ENCODE results near the gene ZNF497.
"Not testable (repeated sequence)": the region's sequence is repeated elsewhere in the genome, so short reads cannot be mapped to it uniquely, and the experiment has no call there.

ZNF497 gene

DNA sequence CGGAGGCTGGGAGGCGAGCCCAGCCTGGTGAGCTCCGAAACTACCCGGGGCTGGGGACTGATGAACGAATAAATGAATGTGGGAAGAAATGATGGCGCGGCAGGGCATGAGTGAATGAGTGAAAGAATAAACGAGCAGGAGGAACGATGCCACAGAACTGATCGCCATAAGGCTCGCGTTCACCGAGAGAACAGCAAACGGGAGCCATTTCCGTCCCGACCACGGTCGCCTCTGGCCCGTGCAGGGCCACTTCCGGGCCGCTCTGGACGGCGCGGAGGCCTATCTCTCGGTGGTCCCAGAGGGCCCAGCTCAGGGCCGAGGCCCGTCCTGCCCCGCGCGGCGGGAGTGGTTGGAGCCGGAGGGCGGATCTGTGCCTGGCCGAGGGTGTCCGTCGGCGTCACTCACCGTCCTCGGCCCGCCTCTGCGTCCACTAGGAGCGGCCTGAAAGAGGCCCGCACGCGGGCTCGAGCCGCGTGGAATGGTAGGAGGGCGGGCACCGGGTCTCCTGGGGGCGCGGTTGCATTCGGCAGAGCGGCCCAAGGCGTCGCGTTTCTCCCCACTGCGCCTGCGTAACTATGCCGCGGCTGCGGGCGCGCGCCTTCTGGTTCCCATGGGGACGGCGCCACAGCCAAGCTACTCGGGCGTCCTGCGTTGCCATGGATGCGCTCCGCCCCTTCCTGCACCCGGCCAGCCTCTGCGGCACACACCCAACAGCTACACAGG, at the start of gene ZNF497:
Gene ZNF497 (minus strand): TSS at position 480 of the 723 bp plus-strand sequence. CDS start 5,116 bp downstream, outside the sequence.
- in situ Hi-C loops (cut with MboI; ENCODE audit: low sequenced_read_pairs) = no loop called here

DNA sequence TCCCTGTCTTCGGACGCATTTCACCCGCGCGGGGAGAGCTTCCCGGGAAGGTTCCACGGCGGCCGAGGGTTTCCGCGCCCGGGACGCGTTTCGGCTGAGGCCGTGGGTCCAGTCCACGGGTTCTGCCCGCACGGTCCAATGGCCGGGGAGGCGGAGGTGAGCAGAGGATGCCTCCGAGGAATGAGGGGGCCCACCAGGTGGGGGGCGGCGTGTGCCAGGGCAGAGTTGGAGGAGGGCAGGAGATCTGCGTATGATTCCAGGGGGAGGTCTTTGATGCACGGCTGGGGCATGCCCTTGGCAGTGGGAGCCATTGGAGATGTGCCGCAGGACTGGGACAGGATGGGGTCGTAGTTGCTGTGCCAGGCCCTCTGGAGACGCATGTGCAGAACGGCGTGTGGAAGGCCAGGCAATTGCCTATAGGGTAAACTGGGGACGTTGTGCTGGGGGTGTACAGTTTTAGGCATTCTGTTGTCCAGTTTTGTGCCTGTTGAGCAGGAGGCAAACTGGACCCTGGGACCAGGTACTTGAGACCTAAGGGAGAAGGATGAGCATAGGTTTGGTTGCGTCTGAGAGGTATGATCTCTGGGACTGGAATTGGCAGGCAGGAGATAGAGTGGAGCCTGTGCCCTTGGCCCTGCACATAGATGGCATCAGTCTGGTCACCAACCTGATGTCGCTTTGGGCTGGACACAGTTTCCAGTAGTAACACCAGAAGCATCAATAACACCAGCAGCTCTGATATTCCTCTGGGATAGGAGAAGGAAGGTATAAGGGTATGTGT, 46.6 kb upstream of the ZNF497 start:
- in situ Hi-C loops (cut with MboI; ENCODE audit: low sequenced_read_pairs) = no loop called here

DNA sequence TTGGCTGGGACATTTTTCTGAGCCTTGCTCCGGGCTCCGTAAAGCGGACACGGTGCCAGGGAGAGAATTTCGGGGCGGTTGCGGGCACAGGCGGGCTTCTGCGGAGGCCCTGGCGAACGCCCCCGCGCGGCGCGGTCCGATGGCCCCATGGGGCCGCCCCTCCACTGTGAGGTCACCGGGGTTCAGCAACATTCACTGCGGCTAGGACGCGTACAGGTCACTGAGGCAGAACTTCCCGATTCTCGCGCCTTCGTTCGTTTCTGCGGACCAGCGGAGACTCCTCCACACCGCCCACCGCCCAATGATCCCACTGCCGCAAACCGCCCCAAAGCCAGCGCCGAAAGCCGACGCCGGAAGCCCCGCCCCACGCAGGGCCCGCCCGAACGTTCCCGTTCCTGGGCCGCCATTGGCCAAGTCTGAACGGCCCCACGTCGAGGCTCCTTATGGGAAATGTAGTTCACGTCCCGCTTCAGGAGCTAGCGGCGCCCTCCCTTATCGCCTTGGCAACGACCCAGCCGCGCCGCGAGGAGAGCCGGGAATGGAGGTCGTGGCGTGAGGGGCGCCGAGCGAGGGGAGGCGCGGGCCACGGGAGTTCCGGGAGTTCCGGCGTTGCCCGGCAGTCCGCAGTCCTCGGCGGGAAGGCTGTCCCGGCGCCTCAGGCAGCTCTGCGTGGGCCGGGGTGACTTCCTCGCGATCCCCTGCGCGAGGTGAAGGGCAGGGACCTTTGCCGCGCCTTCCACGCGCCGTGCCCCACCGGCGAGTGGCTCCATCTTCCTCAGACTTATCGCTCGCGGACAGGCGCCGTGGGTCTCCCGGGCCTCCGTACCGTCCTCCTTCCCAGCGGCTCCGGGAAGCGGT, 45.8 kb upstream of the ZNF497 start, which contains the start of gene ZNF584:
Gene ZNF584 (plus strand): TSS at position 498 of the 858 bp plus-strand sequence. CDS start 499 bp downstream, outside the sequence.
- in situ Hi-C loops (cut with MboI; ENCODE audit: low sequenced_read_pairs) = no loop called here

DNA sequence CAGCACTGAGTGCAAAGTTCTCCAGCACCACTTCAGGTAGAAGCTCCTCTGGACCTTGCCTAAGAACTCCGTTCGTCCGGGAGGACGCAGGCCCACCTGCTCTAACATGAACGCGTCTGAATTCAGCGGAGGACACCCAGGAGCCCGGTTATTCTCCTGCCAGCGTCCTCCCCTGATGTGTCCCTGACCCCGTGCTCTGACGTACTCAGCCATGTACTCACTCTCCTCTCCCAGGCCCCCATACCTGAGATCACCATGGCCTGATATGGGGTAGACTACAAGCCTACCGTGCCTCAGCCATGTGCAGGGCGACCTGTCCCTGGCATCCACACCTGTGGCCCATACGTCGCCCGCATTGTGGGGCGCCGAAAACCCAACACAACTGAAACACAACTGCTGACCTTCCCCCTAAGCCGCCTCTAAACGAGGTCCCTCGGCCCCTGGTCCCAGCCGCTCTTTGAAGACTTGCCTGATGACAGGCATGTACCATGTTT, 45.2 kb upstream of the ZNF497 start:
- in situ Hi-C loops (cut with MboI; ENCODE audit: low sequenced_read_pairs) = no loop called here

DNA sequence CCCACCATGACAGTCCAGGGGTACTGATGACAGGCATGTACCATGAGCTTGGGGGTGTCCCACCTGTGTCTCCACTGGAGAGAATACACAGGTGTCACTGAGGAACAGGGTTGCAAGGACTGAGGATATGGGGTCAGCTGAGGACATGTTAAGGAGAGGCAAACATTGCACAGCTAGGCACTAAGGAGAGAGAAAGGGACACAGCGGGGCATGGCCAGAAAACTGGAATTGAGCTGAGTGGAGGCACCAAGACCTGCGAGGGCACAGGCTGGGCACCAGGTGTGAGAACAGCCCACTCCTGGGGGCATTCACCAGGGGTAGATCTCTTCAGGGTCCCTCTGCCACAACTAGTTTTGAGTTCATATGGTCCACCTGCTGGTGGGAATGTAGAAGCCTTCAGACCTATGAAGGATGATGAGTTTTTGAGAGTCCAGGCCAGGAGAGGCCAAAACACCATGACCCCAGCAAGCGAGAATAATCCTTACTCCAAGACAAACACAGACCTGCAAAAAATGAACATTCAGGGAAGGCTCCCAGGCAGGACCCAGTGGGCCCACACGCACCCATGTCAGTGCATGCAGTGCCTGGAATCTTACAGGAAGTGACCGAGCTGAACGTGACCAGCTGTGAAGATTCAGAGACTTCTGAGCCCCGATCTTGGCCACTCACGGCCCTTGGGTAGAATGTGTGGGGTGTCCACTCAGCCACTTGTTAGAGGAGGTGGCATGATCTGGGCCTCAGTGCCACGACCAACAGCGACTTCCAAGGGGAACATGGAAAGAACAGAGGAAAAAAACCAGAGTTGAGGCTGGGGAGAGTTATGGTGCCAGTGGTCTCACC, 44.5 kb upstream of the ZNF497 start:
- in situ Hi-C loops (cut with MboI; ENCODE audit: low sequenced_read_pairs) = no loop called here

DNA sequence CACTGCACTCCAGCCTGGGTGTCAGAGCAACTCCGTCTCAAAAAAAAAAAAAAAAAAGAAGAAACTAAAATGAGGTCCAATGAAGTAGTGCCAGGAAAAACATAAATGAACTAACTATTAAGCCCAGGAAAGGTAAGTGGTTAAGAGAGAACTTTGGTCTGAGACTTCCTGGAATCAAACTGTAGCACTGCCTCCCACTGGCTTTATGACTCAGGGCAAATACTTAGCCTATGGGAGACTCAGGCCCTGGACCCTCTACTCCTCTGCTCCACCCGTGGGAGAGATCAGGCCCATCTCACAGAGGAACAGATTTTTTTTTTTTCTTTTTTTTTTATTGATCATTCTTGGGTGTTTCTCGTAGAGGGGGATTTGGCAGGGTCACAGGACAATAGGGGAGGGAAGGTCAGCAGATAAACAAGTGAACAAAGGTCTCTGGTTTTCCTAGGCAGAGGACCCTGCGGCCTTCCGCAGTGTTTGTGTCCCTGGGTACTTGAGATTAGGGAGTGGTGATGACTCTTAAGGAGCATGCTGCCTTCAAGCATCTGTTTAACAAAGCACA, 41.4 kb upstream of the ZNF497 start:
- in situ Hi-C loops (cut with MboI; ENCODE audit: low sequenced_read_pairs) = not testable (repeated sequence)

DNA sequence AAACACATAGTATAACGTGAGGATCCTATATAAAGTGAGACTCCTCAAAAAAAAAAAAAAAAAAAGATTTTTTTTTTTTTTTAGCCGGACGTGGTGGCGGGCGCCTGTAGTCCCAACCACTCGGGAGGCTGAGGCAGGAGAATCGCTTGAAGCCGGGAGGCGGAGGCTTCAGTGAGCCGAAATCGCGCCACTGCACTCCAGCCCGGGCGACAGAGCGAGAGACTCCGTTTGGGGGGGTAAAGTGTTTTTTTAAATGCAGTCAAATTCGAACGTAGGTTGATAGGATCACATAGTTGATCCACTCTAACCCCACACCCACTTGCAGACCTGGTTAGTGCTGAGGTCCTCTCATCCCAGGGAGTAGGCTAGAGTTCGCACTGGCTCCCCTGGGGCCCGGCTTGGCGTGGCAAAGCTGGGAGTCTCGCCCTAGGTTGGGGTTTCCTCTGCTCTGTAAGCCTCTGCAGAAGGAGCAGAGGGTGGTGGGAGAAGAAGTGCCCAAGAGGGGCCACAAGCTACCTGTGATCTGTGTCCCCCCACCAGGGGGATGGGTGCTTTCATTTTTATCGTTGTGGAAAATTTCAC, 39.4 kb upstream of the ZNF497 start:
- in situ Hi-C loops (cut with MboI; ENCODE audit: low sequenced_read_pairs) = no loop called here

DNA sequence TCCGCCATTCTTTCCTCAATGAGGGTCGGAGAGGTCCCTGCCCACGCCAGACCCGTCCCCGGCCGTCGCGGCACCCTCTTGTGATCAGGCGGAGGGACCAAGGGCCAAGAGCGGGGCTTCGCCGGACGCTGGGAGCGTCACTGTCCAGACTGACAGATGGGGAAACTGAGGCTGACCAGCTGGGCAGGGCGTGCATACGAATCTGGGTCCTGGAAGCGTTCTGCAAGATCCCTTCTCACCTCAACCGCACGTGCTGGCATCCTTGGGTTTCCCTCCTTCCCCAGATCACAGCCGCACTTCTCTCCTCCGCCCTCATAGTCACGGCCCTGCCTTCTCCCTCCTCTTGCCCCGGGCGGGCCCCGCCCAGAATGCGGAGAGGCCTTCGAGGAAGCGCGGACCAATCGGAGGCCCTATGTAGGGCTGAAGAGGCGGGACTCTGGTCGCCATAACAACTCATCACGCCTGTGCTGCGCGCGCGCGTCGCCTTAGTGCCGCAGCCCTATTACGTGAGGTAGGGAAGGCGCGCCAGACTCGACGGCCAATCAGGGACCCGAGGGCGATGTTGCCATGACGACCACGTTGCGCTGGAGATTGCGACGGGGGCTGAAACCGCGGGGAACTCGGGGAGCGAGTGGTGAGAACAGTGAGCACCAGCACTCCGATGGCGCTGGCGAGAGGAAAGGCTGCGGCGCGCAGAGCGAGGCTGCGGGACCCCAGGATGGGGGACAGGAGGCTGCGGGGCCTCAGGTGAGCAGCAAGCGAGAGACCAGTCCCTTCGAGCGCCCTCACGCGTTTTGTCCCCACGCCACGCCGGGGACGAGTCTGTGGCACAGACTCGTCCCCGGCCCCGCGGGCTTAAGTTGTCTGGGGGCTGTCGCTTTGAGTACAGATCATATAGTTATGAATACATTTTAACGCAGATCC, 38.6 kb upstream of the ZNF497 start:
- in situ Hi-C loops (cut with MboI; ENCODE audit: low sequenced_read_pairs) = no loop called here

DNA sequence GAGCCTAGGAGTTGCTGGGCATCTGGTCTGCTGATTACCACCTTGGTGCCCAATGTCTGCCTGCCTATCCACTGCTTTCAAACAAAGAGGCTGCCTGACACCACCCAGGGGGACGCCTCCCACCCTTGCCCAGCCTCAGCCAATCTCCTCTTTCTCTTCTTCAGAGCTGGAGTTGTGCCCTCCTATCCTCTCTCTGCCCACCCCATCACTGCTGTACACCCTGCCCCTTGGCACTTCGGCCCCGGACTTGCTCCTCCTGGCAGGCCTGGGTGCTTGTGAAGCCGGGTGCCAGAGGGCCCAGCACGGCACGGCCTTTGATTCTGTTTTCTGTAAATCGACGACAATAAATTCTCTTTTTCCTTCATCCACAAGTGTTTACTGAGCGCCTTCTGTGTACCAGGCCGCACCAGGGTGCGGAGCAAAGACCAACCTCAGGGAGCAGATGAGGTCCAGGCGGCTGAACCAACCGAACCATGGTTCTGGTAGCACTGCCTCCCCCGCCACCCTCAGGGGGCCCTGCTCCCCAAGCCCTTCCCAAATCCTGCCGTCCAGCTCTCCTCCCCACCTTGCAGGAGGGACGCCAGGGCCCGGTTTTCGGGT, 37.9 kb upstream of the ZNF497 start:
- in situ Hi-C loops (cut with MboI; ENCODE audit: low sequenced_read_pairs) = no loop called here

DNA sequence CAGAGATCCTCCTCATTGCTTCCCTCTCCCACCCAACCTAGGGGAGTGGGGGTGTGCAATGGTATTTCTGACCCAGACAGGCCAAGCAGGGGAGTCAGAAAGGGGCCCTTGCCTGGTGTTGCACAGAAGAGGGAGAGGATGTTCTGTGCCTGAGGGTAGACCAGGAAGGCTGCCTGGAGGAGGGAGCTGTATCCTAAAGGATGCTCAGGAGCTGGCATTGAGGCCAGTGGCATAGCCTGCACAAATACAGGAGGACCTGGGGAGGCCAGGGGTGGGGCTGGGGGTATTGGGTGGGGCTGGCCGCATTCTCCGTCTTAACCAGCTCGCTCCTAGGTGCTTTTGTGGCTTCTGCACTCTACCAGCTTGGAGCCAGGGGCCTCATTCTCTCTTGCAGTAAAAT, 37.4 kb upstream of the ZNF497 start:
- in situ Hi-C loops (cut with MboI; ENCODE audit: low sequenced_read_pairs) = no loop called here

DNA sequence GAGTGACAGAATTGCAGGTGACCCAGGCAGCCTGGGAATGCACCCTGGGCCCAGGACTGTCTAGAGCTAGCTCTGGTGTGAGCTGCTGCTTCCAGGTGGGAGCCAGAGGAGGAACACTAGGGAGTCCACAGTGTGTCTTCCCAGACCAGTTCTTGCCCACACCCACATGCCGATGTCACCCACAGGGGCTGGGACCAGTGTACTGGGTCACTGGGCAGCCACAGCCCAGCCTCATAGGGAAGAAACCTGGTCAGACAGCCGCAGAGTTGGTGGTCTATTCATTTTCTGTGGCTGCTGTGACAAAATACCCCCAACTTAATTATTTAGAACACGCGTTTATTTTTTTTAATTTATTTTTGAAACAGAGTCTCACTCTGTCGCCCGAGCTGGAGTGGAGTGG, 36.0 kb upstream of the ZNF497 start:
- in situ Hi-C loops (cut with MboI; ENCODE audit: low sequenced_read_pairs) = no loop called here

DNA sequence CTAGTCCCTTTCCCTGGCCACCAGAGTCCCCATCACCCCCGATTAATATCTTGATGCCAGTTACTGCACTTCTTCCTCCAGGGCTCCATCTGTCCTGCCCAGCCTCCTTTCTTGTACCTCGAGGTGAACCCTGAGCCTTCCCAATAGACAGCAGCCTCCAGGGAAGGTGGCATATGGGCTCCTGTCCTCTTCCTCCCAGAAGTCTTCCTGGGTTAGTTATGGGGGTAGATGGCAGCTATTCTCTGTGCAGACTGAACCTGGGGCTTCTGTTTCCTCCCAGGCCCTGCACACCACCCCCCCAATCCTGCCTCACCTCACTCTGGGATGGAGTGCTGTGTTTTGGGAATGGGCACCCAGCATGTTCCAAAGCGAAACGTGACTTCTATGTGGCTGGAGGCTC, 35.5 kb upstream of the ZNF497 start:
- in situ Hi-C loops (cut with MboI; ENCODE audit: low sequenced_read_pairs) = no loop called here

DNA sequence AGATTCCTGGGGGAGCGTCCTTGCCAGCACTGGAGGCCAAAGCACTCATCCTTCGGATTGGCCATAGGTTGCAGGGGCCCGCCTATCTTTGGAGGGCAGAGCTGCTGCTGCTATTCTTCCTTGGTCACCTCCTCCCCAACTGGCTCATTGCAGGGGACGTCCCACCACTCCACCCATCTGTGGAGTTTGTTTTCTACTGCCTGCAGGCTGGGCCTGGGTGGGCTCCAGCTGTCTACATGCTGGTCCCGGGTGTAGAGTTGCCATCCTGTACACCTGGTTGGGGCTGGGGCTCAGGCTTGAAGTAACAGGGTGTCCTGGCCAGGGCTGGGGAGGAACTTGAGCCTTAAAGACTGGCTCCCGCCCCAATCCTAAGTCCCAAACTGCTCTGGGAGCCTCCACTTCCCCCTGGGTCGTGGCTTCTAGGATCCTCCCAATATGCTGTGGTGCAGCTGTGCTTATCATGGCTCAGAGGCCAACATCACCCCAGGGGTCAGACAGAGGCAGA, 35.0 kb upstream of the ZNF497 start:
- in situ Hi-C loops (cut with MboI; ENCODE audit: low sequenced_read_pairs) = no loop called here

DNA sequence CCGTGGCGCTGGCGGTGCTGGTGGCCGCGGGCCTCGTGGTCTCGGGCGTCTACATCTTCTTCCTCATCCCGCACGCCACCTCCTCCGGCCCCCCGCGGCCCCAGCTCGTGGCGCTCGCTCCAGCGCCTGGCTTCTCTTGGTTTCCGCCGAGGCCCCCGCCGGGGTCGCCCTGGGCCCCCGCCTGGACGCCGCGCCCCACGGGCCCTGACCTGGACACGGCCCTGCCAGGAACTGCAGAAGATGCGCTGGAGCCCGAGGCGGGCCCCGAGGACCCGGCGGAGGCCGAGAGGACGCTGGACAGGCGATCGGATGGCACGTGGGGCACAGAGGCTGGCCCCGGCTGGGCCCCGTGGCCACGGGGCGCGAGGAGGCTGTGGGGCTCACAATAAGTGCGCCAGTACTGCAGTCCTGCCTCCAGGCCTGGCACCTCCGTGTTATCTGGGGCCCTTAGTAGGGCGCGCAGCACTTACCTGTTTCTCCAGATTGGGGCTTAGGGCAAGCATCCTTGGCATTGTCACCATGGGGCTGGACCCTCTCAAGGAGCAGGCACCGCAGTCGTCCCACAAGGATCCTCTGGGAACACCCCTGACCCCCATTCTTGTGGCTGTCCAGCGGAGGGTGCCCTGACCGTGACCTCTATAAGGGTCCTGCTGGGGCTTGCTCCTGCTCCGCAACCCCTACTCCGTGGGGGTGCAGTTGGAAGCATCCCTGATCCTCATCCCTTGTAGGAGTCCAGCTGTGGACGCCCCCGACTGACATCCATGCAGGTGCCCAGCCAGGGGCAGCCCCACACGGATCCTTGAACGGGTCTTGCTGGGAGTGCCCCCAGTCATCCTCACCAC, 34.4 kb upstream of the ZNF497 start:
- in situ Hi-C loops (cut with MboI; ENCODE audit: low sequenced_read_pairs) = no loop called here

DNA sequence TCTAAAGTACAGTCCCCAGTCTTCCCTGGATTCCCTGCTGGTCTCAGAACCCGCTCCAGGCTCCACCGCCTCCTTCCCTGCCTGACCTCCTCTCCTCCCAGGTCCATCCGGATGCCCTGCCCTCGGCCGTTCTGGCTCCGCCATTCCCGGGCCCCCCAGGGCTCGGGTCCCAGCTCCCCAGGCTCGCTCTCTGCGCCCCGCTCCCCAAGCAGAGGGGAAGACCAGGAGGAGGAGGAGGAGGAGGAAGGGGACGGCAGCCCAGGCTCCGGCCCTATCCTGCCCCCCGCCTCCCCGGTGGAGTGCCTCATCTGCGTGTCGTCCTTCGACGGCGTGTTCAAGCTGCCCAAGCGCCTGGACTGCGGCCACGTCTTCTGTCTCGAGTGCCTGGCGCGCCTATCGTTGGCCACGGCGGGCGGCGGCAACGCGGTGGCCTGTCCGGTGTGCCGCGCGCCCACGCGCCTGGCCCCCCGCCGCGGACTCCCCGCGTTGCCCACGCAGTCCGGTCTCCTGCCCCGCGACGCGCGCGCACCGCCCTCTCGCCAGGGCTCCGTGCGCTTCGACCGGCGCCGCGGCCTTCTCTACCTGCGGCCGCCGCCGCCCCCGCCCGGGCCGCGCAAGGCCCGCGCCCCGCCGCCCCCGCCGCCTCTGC, 33.6 kb upstream of the ZNF497 start:
- in situ Hi-C loops (cut with MboI; ENCODE audit: low sequenced_read_pairs) = no loop called here

DNA sequence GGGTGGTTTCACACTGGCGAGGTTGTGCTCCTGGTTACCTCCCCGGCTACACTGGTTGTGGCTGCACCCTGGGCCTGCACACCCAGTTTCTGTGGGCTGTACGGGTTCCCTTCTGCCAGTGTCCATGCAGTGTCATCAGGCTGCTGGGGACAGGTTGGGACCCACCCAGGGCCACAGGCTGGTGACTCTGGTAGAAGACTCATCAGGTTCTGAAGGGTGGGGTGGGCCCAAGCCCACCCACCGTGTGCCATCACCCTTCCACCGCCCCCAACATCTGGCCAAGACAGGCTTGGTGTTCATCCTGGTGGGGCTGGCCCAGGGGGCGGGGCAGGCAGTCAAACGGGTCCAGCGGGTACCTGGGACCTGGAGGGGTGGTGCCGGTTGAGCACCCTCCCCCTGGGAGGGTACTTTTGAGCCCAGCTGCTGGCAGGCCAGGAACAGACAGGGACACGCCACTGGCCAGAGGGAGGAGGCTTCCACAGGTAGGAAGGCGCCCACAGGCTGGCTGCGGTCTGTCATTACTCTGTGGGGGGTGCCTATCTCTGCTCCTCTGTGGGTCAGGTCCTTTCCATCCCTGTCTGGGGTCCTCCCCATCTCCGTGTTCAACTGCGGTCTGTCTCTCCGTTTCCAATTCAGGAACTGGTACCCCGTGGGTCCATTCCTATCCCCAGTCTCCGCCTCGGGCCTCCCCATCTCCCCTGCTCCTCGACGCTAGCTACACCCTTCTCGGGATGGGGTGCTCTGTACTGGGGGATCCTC, 32.8 kb upstream of the ZNF497 start, which contains the start of gene RNF225:
Gene RNF225 (plus strand): TSS at position 437 of the 759 bp plus-strand sequence. CDS start 434 bp downstream, outside the sequence.
- in situ Hi-C loops (cut with MboI; ENCODE audit: low sequenced_read_pairs) = no loop called here

All from HL-60/S4 treated with retinoic acid at 250 ng/mL for 4 days and 3 days (cell line).